Endothelial cell of umbilical vein (primary cell): ENCODE measurements around the gene SMAD5.

Experiments
- POLR2A ChIP-seq: IDR thresholded peaks from 2 replicates; pipeline ENCODE4 v1.6.1; 2012; ENCODE audit warnings: low read depth, mild to moderate bottlenecking, control low read depth, low read length
- TF ChIP-seq, protein P1 (sequence below), 2 donors: IDR thresholded peaks; 1 replicate in 1 of 2; 2 replicates in 1 of 2; pipeline ENCODE4 v1.5.1; 2011; ENCODE audit warnings: low read length in 2 of 2, mild to moderate bottlenecking in 2 of 2, moderate library complexity in 2 of 2, control low read depth in 1 of 2, inconsistent platforms in 1 of 2, low read depth in 1 of 2; ENCODE audit not compliant: insufficient read depth in 1 of 2; ENCODE audit errors: extremely low read depth in 1 of 2
- TF ChIP-seq, protein P2 (sequence below): IDR thresholded peaks from 2 replicates; pipeline ENCODE4 v1.6.1; 2011; ENCODE audit not compliant: insufficient read depth, insufficient read length

DNA sequence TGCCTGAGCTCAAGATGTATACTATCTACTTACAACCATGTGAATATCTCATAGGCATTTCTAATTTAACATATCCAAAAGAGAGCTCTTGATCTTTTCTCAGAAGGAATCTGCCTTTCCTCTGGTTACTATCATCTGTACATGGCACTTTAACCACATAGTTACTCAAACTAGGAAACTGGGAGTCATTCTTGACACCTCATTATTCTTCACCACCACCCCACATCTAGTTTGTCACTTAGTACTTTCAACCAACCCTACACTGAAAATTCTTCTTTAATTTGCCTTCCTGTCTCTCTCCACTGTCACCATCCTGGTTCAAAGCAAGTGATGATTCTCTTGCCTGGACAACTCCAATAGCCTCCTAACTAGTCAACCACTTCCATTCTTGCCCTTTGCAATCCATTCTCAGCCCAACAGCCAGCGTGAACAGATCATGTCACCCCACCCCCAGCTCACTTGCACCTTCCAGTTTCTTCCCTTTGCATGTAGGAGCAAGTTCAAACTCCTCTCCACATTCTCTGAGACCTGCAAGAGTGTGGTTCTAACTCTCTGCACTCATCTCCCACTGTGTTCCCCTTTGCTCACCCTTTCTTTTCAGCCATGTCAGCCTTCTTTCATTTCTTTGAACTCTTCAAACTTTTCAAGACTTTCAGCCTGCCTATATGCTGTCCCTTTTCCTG is 17.3 kb upstream of the SMAD5 start:
- TF ChIP-seq, protein P1, sequence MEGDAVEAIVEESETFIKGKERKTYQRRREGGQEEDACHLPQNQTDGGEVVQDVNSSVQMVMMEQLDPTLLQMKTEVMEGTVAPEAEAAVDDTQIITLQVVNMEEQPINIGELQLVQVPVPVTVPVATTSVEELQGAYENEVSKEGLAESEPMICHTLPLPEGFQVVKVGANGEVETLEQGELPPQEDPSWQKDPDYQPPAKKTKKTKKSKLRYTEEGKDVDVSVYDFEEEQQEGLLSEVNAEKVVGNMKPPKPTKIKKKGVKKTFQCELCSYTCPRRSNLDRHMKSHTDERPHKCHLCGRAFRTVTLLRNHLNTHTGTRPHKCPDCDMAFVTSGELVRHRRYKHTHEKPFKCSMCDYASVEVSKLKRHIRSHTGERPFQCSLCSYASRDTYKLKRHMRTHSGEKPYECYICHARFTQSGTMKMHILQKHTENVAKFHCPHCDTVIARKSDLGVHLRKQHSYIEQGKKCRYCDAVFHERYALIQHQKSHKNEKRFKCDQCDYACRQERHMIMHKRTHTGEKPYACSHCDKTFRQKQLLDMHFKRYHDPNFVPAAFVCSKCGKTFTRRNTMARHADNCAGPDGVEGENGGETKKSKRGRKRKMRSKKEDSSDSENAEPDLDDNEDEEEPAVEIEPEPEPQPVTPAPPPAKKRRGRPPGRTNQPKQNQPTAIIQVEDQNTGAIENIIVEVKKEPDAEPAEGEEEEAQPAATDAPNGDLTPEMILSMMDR (IDR thresholded peaks at IDR 0.05; ENCODE audit: extremely low read depth in 1 of 2, insufficient read depth in 1 of 2, low read depth in 1 of 2, low read length in 2 of 2), result no peak
- no peak for TF ChIP-seq POLR2A
- TF ChIP-seq, protein P2, sequence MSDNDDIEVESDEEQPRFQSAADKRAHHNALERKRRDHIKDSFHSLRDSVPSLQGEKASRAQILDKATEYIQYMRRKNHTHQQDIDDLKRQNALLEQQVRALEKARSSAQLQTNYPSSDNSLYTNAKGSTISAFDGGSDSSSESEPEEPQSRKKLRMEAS, result no peak
